Myocyte (in vitro differentiated cells): ENCODE results near the gene NPHS1. TPM values are rescaled to one million over a fixed set of nuclear protein-coding genes. Genes with fewer than 3 reads are reported as not detected.
"Not testable (repeated sequence)": the region's sequence is repeated elsewhere in the genome, so short reads cannot be mapped to it uniquely, and the experiment has no call there.

ENCODE experiments used
- DNase-seq: peaks from one replicate; pipeline ENCODE4 v3.0.0-alpha.2; 2012; ENCODE audit warnings: low read depth
- total RNA-seq: library from RNA; depleted of rRNA; stranded (reverse); fragments of >200 nt; gene quantifications from 2 replicates; pipeline ENCODE4 v1.2.3, GENCODE V29; 2014

NPHS1 gene
- total RNA-seq, 1 donor from 2014 or later, result not detected

DNA sequence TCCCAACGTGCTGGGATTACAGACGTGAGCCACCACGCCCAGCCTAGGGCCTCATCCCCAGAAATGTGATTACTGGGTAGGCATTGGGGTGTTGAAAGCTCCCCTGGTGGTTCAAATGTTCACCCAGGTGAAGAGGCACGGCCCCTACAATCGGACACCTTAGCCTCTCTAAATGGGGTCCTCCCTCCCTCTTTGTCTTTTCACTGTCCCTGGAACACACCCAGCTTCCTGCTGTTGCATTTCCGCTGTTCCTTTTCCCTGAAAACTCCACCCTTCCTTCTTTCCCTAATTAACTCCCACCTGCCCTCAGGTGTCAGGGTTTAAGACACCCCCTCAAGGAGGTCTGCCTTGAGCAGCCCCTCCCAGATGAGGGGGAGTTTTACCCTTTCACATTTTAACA is 36.0 kb downstream of the NPHS1 start:
- no peak for DNase-seq

GRCh38 chr19:35813043-35813890 is 39.0 kb downstream of the NPHS1 start:
- DNase-seq, result no peak

GRCh38 chr19:35812220-35813042 is 39.9 kb downstream of the NPHS1 start, which contains the start of gene PRODH2:
PRODH2 (minus strand) TSS chr19:35812845; CDS start chr19:35812805, 40 bp downstream.
- DNase-seq, result no peak

DNA sequence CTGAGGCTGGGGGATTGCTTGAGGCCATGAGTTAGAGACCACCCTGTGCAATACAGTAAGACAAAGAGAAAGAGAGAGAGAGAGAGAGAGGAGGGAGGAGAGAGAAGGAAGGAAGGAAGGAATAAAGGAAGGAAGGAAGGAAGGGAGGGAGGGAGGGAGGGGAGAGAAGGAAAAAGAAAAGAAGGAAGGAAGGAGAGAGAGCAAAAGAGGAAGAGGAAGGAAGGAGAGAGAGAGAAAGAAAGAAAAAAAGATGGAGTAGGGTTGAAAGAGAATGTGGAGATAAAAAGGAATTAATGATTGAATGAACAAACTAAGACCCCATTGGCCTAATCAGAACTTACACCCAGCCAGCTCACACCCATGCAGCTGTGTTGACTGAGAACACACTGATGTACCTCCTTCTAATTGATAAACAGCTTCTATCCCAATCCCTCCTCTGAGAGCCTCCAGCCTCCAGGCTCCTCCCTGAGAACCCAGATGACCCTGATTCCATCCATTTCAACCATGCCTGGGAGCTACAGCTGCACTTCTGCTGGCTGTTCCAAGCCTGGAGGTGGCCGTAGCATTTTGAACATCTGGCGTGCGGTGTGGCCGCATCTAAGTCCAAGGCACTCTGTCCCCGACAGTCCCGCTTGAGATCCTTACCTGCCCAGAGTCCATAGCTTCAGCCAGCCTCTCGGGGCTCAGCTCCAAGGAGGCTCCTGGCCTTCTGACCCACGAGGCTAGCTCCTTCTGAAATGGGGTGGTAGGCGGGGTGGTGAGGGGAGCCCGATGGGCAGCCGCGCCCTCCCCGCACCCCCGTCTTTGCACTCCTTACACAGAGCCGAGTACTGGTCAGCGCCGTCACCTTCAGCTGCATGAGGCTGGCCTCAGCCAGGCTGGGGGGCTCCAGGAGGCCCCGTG is 40.7 kb downstream of the NPHS1 start:
- no peak for DNase-seq

GRCh38 chr19:35807633-35808032 is 44.7 kb downstream of the NPHS1 start:
- no peak for DNase-seq

DNA sequence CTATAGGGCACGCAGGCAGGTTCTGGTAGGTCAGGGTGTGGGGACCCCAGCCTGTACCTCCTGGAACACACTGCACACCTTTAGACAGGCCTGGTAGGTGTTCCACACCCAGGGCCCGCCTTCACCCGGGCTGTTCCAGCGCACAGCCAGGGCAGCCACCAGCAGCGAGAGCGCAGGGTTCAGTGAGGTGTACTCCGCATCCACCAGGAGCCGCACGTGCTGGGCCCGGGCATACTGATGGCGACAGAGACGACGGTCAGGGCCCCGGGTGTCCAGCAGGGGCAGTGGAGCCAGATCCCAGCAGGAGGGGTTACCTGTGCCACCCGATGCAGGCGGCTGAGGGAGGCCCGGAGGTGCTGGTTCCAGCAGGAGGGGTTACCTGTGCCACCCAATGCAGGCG is 45.7 kb downstream of the NPHS1 start:
- no peak for DNase-seq

DNA sequence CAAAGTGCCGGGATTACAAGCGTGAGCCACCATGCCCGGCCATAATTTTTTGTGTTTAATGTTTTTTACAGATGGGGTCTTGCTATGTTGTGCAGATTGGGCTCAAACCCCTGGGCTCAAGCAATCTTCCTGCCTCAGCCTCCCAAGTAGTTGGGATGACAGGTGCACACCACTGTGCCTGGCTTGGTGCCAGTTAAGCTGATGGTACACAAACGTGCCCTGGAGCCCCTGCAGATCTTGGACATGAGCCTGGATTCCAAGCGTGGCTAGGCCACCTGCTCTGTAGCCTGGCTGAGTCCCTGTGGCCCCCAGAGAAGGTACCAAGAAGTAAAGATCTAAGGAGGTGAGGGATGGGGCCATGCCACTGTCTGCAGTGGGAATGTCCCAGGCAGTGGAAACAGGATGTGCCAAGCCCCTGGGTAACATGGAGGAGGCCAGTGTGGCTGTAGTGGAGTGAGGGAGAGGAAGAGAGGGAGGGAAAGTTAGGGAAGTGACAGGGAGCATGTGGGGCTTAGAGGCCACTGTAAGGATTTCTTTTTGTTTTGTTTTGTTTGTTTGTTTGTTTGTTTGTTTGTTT is 46.7 kb downstream of the NPHS1 start:
- DNase-seq, result peak; percentile 13

DNA sequence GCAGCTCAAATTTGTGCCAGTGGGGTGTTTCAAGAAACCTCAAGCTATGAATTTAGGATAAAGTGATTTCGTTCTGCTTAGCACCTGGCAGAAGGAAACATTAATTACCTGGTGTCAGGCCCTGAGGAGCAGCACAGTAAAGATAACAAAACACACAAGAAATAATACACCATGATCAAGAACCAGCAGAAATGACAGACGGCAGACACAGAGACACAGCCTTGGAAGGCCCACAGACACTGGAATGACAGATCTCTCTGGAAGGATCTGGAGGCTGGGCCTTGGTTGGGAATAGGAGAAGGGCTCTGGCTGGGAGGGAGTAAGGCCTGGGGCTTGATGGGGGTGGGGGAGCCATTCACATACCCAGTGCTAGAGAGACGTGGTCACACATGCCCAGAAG is 50.5 kb downstream of the NPHS1 start:
- no peak for DNase-seq

- no peak for DNase-seq
Observed at GRCh38 chr19:35797663-35798062, 54.6 kb downstream of the NPHS1 start.

DNA sequence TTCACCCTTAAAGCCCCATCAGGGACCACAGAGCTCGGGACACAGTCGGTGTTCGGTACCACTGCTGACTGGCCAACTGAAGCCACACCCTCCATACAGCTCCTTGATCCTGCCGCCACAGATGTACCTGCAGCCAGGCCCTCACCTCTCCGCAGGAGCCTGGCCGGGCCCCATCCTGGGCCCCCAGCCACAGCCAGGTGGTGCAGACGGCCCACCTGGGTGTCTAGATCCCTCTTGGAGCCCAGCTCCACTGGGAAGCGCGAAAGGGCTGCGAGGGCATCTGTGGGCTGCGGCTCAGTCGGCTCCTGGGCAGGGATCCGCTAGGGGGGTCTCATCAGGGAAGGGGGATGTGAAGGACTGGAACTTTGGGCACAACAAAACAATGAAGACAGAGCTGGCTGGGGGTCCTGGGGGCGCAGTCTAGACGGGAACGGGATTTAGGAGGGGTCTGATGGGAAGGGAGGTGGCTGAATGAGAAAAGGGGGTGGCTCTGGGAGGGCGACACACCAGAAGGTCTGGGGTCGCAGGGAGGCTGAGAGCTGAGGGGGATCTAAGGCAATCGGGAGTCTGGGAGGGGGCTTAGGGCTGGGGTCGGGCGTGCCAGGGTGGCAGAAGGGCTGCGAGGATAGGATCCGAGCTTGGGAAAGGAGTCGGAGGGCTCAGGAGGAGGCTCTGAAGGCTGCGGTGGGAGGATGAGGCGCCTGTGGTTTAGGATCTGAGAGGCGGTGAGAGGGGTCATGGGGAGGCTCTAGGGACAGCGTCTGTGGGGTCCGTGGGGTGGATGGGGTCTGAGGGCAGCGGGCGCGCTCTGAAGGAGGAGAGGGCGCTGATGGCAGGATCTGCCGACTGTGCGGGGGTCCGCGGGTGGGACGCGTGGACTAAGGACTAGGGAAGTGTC is 55.4 kb downstream of the NPHS1 start:
- no peak for DNase-seq

GRCh38 chr19:35795564-35795963 is 56.7 kb downstream of the NPHS1 start:
- not testable (repeated sequence) for DNase-seq

GRCh38 chr19:35793381-35794165 is 58.7 kb downstream of the NPHS1 start:
- DNase-seq, result peak; percentile 17

DNA sequence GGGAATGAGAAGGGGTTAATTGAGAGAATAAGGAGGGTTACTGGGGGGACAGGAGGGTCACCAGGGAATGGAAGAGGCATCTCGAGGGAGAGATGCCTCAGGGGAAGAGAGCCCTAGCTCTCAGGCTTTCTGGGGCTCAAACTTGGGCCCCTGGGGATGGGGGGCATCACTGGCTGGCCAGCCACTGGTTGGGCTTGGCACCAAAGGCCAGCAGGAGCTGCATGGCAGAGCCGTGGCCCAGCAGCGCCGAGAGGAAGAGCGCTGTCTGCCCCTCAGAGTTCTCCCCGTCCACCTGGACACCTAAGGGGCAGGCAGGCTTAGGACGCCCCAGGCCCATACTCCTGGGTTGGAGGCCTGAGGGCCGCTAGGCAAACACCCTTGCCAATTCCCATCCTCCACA is 59.4 kb downstream of the NPHS1 start:
- no peak for DNase-seq

DNA sequence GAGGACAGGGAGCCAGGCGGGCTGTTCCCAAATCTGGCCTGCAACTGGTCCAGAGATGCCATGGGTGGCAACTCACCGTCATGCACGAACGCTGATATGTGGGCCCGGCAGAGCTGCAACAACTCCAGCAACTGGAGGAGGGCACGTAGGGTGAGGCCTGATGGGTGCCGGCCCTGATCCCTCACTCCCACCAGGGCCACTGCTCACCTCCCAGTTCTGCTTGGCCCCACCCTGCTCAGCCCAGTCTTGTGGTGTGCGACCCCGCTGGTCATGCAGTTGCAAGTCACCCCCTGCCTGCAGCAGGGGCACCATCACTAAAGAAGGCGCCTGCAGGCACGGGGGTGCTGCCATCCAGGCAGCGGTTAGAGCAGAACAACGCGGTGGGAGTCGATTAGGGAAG is 60.0 kb downstream of the NPHS1 start:
- DNase-seq, result no peak

- DNase-seq, result no peak
Observed at GRCh38 chr19:35791814-35792279, 60.5 kb downstream of the NPHS1 start.

DNA sequence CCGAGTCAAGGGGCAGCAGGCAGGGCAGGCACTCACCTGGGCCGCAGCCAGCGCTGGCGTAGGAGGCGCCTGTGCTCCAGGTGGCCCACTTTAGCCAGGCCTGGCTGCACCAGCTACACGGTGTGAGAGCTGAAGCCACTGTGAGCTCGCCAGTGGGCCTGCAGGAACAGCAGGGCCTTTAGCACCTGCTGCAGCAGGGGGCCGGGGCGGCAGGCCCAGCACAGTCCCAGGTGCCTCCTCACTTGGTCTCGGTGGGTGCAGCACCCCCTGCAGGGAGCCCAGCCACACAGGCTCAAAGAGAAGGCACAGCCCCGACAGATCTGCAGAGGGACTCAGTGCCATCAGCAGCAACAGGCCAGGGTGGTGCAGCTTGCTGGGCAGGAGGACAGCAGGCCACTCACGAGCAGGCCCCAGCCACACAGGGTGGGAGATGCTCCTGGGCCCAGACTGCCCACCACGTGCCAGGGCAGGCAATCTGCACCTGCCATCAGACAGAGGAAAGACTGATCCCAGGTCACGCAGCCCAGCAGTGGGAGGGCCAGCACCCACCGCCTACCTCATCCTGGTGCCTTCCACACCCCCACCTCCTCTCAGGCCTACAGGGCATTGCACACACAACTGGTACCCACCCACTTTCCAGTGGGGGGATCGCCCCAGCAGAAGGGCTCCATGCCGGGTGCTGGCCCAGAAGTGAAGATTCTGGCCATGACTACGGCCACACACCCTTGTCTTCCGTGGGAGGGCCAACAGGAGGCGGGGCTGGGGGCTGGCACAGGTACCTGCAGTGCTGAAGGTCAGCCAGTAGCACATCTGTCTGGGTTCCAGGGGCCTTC is 61.1 kb downstream of the NPHS1 start:
- no peak for DNase-seq

- DNase-seq, result no peak
Observed at GRCh38 chr19:35789978-35790944, 62.0 kb downstream of the NPHS1 start.
